Neural cell (in vitro differentiated cells): Measurements from ENCODE around the gene TXNDC17. TPM values are rescaled to one million over a fixed set of nuclear protein-coding genes. Genes with fewer than 3 reads are reported as not detected.

Experiments used
- H2AFZ ChIP-seq: fragments of 200-600, 300-800 bp; sonication (generic), shearing (Covaris generic); 2 replicates; pipeline ENCODE4 v1.6.0; 2014; ENCODE audit warnings: low read depth, mild to moderate bottlenecking, antibody characterized with exemption, low read length, moderate library complexity
- H3F3A ChIP-seq: fragments of 200-600 bp; shearing (Covaris generic); 2 replicates; pipeline ENCODE4 v1.6.1; 2016; ENCODE audit warnings: mild to moderate bottlenecking, moderate library complexity, mixed read lengths, antibody characterized with exemption, low read length; ENCODE audit not compliant: insufficient read depth, poor library complexity, severe bottlenecking
- H3K27ac ChIP-seq: fragments of 200-600, 300-800 bp; sonication (generic), shearing (Covaris generic); 2 replicates; pipeline ENCODE4 v1.5.1; 2014; ENCODE audit warnings: mild to moderate bottlenecking, low read length, moderate library complexity
- H3K27me3 ChIP-seq: fragments of 300-800, 200-600 bp; sonication (generic), shearing (Covaris generic); 2 replicates; pipeline ENCODE4 v1.6.0; 2014; ENCODE audit warnings: mild to moderate bottlenecking, low read depth, low read length, moderate library complexity; ENCODE audit not compliant: insufficient read depth
- H3K36me3 ChIP-seq: fragments of 300-800, 200-600 bp; sonication (generic), shearing (Covaris generic); 2 replicates; pipeline ENCODE4 v1.5.1; 2014; ENCODE audit warnings: mild to moderate bottlenecking, antibody characterized with exemption, low read length, moderate library complexity; ENCODE audit not compliant: insufficient read depth
- H3K4me2 ChIP-seq: fragments of 300-800, 200-600 bp; sonication (generic), shearing (Covaris generic); 2 replicates; pipeline ENCODE4 v1.6.0; 2014; ENCODE audit warnings: mild to moderate bottlenecking, low read length
- H3K4me3 ChIP-seq: fragments of 300-800, 200-600 bp; sonication (generic), shearing (Covaris generic); 2 replicates; pipeline ENCODE4 v1.5.1; 2014; ENCODE audit warnings: mild to moderate bottlenecking, low read length, moderate library complexity
- H3K79me2 ChIP-seq: fragments of 200-600 bp; shearing (Covaris generic); replicated peaks from 2 replicates; pipeline ENCODE4 v1.6.0; 2014; ENCODE audit warnings: mild to moderate bottlenecking, low read length, moderate library complexity; ENCODE audit not compliant: insufficient read depth
- H3K9ac ChIP-seq: fragments of 300-800, 200-600 bp; sonication (generic), shearing (Covaris generic); 2 replicates; pipeline ENCODE4 v1.6.1; 2016; ENCODE audit warnings: mild to moderate bottlenecking, low read length, mixed read lengths
- H3K9me2 ChIP-seq: fragments of 200-600 bp; shearing (Covaris generic); 2 replicates; pipeline ENCODE4 v1.6.1; 2016; ENCODE audit warnings: mild to moderate bottlenecking, low read length, mixed read lengths; ENCODE audit not compliant: insufficient read depth
- H3K9me3 ChIP-seq: fragments of 200-600, 300-800 bp; sonication (generic), shearing (Covaris generic); 2 replicates; pipeline ENCODE4 v1.6.1; 2016; ENCODE audit warnings: mild to moderate bottlenecking, mixed run types, low read length, moderate library complexity, mixed read lengths
- H4K20me1 ChIP-seq: fragments of 200-600 bp; shearing (Covaris generic); 2 replicates; pipeline ENCODE4 v1.6.1; 2016; ENCODE audit warnings: mild to moderate bottlenecking, mixed run types; ENCODE audit not compliant: insufficient read depth
- CTCF ChIP-seq: fragments of 450-650 bp; IDR thresholded peaks from 2 replicates; pipeline ENCODE4 v1.5.1; 2014; ENCODE audit warnings: antibody characterized with exemption, mild to moderate bottlenecking, moderate library complexity; ENCODE audit not compliant: poor library complexity, severe bottlenecking
- EP300 ChIP-seq: fragments of 450-650 bp; conservative IDR thresholded peaks from 2 replicates; pipeline ENCODE4 v1.6.1; 2014; ENCODE audit warnings: antibody characterized with exemption, mild to moderate bottlenecking, moderate library complexity; ENCODE audit not compliant: poor library complexity, severe bottlenecking
- EZH2 ChIP-seq: fragments of 200-600, 300-800 bp; shearing (Covaris generic), sonication (generic); IDR thresholded peaks from 2 replicates; pipeline ENCODE4 v1.6.1; 2014; ENCODE audit warnings: antibody characterized with exemption, low read length, borderline replicate concordance, mild to moderate bottlenecking; ENCODE audit not compliant: insufficient read depth, poor library complexity, severe bottlenecking
- MXI1 ChIP-seq: fragments of 450-650 bp; conservative IDR thresholded peaks from 2 replicates; pipeline ENCODE4 v1.6.1; 2014; ENCODE audit warnings: antibody characterized with exemption, mild to moderate bottlenecking; ENCODE audit not compliant: poor library complexity, severe bottlenecking
- POLR2AphosphoS5 ChIP-seq: IDR thresholded peaks from 2 replicates; pipeline ENCODE4 v1.6.1; 2012
- RAD21 ChIP-seq: fragments of 450-650 bp; conservative IDR thresholded peaks from 2 replicates; pipeline ENCODE4 v1.6.1; 2014; ENCODE audit warnings: antibody characterized with exemption, mild to moderate bottlenecking, moderate library complexity
- SMC3 ChIP-seq: fragments of 450-650 bp; conservative IDR thresholded peaks from 2 replicates; pipeline ENCODE4 v1.6.1; 2014; ENCODE audit warnings: antibody characterized with exemption, mild to moderate bottlenecking, moderate library complexity; ENCODE audit not compliant: poor library complexity
- TAF1 ChIP-seq: IDR thresholded peaks from 2 replicates; pipeline ENCODE4 v1.6.1; 2012; ENCODE audit warnings: low read depth
- polyA plus RNA-seq: library from polyadenylated mRNA; depleted of rRNA; stranded (reverse); fragments of >200 nt; gene quantifications from 2 replicates; pipeline ENCODE4 v1.2.3, GENCODE V29; 2014
- TF ChIP-seq, protein P1 (sequence below): IDR thresholded peaks from 2 replicates; pipeline ENCODE4 v1.6.1; 2012; ENCODE audit warnings: borderline replicate concordance

Gene TXNDC17
- polyA plus RNA-seq, 1 donor from 2014 or later = 216 TPM

DNA sequence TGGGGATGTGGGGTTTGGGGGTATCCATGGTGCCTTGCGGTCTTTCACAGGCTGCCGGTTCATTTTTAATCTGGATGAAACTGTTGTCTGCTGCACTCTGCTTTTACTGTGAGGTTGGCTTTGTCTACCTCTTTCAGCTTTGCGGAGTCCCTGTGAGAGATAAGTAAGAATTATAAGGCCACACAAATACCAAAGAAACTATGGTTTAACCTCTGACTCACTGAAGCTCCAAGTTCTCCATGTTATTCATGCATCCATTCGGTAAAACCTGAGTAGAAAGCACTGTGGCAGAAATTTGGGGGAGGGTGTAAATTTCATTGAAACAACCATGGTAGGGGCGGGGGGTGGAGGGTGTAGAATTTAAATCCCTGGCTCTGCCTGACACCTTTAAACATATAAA, 30.8 kb upstream of the TXNDC17 start:
- Histone ChIP-seq H3K9me2 (no peaks in the 10 kb centered on the region), H3F3A (no peaks in the 10 kb centered on the region), H3K9me3 (no peaks in the 10 kb centered on the region), H3K27me3 (no peaks in the 10 kb centered on the region), H3K4me2 (no peak overlapping the region), H3K36me3 (peaks cover 5% of the 10 kb centered on the region), H3K27ac (no peak overlapping the region), H4K20me1 (no peaks in the 10 kb centered on the region), H2AFZ (no peak overlapping the region), H3K4me3 (no peak overlapping the region), H3K79me2 (no peaks in the 10 kb centered on the region), H3K9ac (no peak overlapping the region)
- TF ChIP-seq TAF1 (no peak), POLR2AphosphoS5 (no peak), MXI1 (no peak), RAD21 (no peak), EP300 (no peak)

GRCh38 chr17:6611231-6611630, 29.6 kb upstream of the TXNDC17 start:
- no peaks in the 10 kb centered on the region for H3F3A ChIP-seq
- no peak overlapping the region for H3K4me2 ChIP-seq
- H3K9me2 ChIP-seq = no peaks in the 10 kb centered on the region
- no peak overlapping the region for H3K27ac ChIP-seq
- H3K9ac ChIP-seq = no peak overlapping the region
- H3K9me3 ChIP-seq = no peaks in the 10 kb centered on the region
- no peaks in the 10 kb centered on the region for H3K79me2 ChIP-seq
- TF ChIP-seq SMC3 (no peak), RAD21 (no peak), CTCF (no peak), MXI1 (no peak), TAF1 (no peak), EZH2 (no peak), POLR2AphosphoS5 (no peak)
- TF ChIP-seq, protein P1, sequence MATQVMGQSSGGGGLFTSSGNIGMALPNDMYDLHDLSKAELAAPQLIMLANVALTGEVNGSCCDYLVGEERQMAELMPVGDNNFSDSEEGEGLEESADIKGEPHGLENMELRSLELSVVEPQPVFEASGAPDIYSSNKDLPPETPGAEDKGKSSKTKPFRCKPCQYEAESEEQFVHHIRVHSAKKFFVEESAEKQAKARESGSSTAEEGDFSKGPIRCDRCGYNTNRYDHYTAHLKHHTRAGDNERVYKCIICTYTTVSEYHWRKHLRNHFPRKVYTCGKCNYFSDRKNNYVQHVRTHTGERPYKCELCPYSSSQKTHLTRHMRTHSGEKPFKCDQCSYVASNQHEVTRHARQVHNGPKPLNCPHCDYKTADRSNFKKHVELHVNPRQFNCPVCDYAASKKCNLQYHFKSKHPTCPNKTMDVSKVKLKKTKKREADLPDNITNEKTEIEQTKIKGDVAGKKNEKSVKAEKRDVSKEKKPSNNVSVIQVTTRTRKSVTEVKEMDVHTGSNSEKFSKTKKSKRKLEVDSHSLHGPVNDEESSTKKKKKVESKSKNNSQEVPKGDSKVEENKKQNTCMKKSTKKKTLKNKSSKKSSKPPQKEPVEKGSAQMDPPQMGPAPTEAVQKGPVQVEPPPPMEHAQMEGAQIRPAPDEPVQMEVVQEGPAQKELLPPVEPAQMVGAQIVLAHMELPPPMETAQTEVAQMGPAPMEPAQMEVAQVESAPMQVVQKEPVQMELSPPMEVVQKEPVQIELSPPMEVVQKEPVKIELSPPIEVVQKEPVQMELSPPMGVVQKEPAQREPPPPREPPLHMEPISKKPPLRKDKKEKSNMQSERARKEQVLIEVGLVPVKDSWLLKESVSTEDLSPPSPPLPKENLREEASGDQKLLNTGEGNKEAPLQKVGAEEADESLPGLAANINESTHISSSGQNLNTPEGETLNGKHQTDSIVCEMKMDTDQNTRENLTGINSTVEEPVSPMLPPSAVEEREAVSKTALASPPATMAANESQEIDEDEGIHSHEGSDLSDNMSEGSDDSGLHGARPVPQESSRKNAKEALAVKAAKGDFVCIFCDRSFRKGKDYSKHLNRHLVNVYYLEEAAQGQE = no peak
- H3K27me3 ChIP-seq = no peaks in the 10 kb centered on the region
- no peak overlapping the region for H3K4me3 ChIP-seq
- peaks cover 5% of the 10 kb centered on the region for H3K36me3 ChIP-seq
- no peak overlapping the region for H2AFZ ChIP-seq
- H4K20me1 ChIP-seq = no peaks in the 10 kb centered on the region

DNA sequence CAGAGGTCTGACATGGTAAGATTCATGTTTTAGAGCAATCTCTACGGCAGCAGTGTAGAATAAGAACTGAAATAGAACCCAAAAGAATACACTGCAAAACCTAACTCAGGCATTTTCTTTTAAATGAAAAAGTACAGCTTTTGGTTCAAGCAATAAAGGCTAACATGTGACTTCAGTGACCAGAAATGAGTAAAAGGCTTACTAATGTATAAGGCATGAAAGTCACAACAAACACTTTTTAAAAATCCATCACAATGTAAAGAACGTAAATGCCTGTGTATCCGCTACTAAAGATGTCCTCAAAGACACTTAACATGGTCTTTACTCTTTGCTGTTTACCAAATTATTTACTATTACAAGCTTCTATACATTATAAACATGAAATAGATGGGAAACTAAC, 16.9 kb upstream of the TXNDC17 start:
- Histone ChIP-seq H2AFZ (no peak overlapping the region), H3K27me3 (no peaks in the 10 kb centered on the region), H3K36me3 (peaks cover 17% of the 10 kb centered on the region), H3K79me2 (no peaks in the 10 kb centered on the region), H3F3A (no peaks in the 10 kb centered on the region), H3K27ac (no peak overlapping the region), H3K4me2 (no peak overlapping the region), H4K20me1 (no peaks in the 10 kb centered on the region), H3K4me3 (no peak overlapping the region), H3K9ac (no peak overlapping the region), H3K9me2 (no peaks in the 10 kb centered on the region), H3K9me3 (no peaks in the 10 kb centered on the region)
- TF ChIP-seq SMC3 = no peak
- TF ChIP-seq EZH2 = no peak
- no peak for TF ChIP-seq TAF1
- no peak for TF ChIP-seq MXI1
- TF ChIP-seq EP300 = no peak
- no peak for TF ChIP-seq POLR2AphosphoS5
- no peak for TF ChIP-seq CTCF
- TF ChIP-seq, protein P1 = no peak
- TF ChIP-seq RAD21 = no peak
